IMR-90 (cell line): ENCODE results near the gene TRIM71. TPM values are rescaled to one million over a fixed set of nuclear protein-coding genes. Genes with fewer than 3 reads are reported as not detected.

Experiments used
- ATAC-seq: fragments of 200-7000 bp; cut with Tn5 transposase; 2 replicates; pipeline ENCODE4 v1.9.1; 2020; ENCODE audit warnings: low read depth, mild to moderate bottlenecking, moderate library complexity
- BruUV-seq: library from RNA; stranded (reverse); fragments of 400-500 nt; replicated peaks from 2 replicates; lab custom pipeline; 2021; lab: Mats Ljungman, UMichigan
- CTCF ChIA-PET: fragments of 300-600 bp; formaldehyde crosslinking; extraction: SDS; loops from one replicate; lab custom pipeline; 2021; ENCODE audit warnings: antibody characterized with exemption; lab: Yijun Ruan, JAX
- POLR2A ChIA-PET: fragments of 300-600 bp; sonication (Branson Sonifier 250); formaldehyde crosslinking; loops from one replicate; lab custom pipeline; 2022; ENCODE audit warnings: antibody characterized with exemption; ENCODE audit not compliant: unreplicated experiment; lab: Charles Lee
- DNase-seq: peaks from one replicate; pipeline ENCODE4 v3.0.0; 2013
- H2AFZ ChIP-seq: replicated peaks from 2 replicates; pipeline ENCODE3; 2013; ENCODE audit warnings: low read length, mild to moderate bottlenecking; ENCODE audit not compliant: poor library complexity
- H2AK5ac ChIP-seq: 2 replicates; pipeline ENCODE4 v1.6.1; 2013; ENCODE audit warnings: low read depth, low read length, inconsistent platforms
- H2AK9ac ChIP-seq: replicated peaks from 2 replicates; pipeline ENCODE3; 2013; ENCODE audit warnings: mild to moderate bottlenecking, low read depth, low read length, moderate library complexity; ENCODE audit not compliant: poor library complexity
- H2BK120ac ChIP-seq: 2 replicates; pipeline ENCODE4 v1.6.1; 2013; ENCODE audit warnings: low read depth, low read length, inconsistent platforms
- H2BK15ac ChIP-seq: 3 replicates; pipeline ENCODE4 v1.6.1; 2013; ENCODE audit warnings: low read depth, low read length, inconsistent platforms
- H2BK20ac ChIP-seq: 2 replicates; pipeline ENCODE4 v1.6.1; 2013; ENCODE audit warnings: low read depth, mild to moderate bottlenecking, inconsistent platforms, low read length, moderate library complexity
- H2BK5ac ChIP-seq: 2 replicates; pipeline ENCODE4 v1.6.1; 2013; ENCODE audit warnings: mild to moderate bottlenecking, low read depth, low read length, inconsistent platforms; ENCODE audit not compliant: poor library complexity, severe bottlenecking
- H3K14ac ChIP-seq: replicated peaks from 2 replicates; pipeline ENCODE4 v1.6.1; 2013; ENCODE audit warnings: low read depth, low read length, inconsistent platforms
- H3K18ac ChIP-seq: 2 replicates; pipeline ENCODE4 v1.6.1; 2013; ENCODE audit warnings: low read depth, low read length, control low read depth
- H3K23ac ChIP-seq: 2 replicates; pipeline ENCODE4 v1.6.1; 2013; ENCODE audit warnings: low read depth, low read length, inconsistent platforms
- H3K27ac ChIP-seq: 2 replicates; pipeline ENCODE4 v1.5.1; 2013; ENCODE audit warnings: mild to moderate bottlenecking, control low read depth, low read length; ENCODE audit not compliant: insufficient read depth
- H3K27me3 ChIP-seq: 2 replicates; pipeline ENCODE4 v1.6.1; 2013; ENCODE audit warnings: low read length; ENCODE audit not compliant: control insufficient read depth, insufficient read depth
- H3K36me3 ChIP-seq: 2 replicates; pipeline ENCODE4 v1.6.1; 2013; ENCODE audit warnings: low read length, mixed read lengths; ENCODE audit not compliant: control insufficient read depth, insufficient read depth
- H3K4ac ChIP-seq: 2 replicates; pipeline ENCODE4 v1.6.1; 2013; ENCODE audit warnings: low read depth, low read length, inconsistent platforms
- H3K4me1 ChIP-seq: 2 replicates; pipeline ENCODE4 v1.6.1; 2013; ENCODE audit warnings: low read length, mixed read lengths; ENCODE audit not compliant: control insufficient read depth, insufficient read depth
- H3K4me2 ChIP-seq: 2 replicates; pipeline ENCODE4 v1.6.1; 2013; ENCODE audit warnings: low read depth, mild to moderate bottlenecking, control low read depth, low read length, moderate library complexity
- H3K4me3 ChIP-seq: 2 replicates; pipeline ENCODE4 v1.5.1; 2013; ENCODE audit warnings: low read depth, mild to moderate bottlenecking, control low read depth, low read length, moderate library complexity; ENCODE audit not compliant: insufficient read depth
- H3K56ac ChIP-seq: 2 replicates; pipeline ENCODE4 v1.6.1; 2013; ENCODE audit warnings: low read length, inconsistent platforms; ENCODE audit not compliant: insufficient read depth; ENCODE audit errors: extremely low read depth
- H3K79me1 ChIP-seq, 2 experiments: 2 replicates each; pipeline ENCODE4 v1.6.1; 2013; ENCODE audit warnings: low read length in 2 of 2, inconsistent platforms in 1 of 2, low read depth in 1 of 2
- H3K9ac ChIP-seq: 2 replicates; pipeline ENCODE4 v1.6.1; 2013; ENCODE audit warnings: low read depth, low read length, control low read depth
- H3K9me1 ChIP-seq: 2 replicates; pipeline ENCODE4 v1.6.1; 2013; ENCODE audit warnings: low read length, inconsistent platforms; ENCODE audit not compliant: insufficient read depth
- H3K9me3 ChIP-seq: 2 replicates; pipeline ENCODE4 v1.6.1; 2013; ENCODE audit warnings: low read length; ENCODE audit not compliant: control insufficient read depth, insufficient read depth
- H4K20me1 ChIP-seq: 2 replicates; pipeline ENCODE4 v1.6.1; 2013; ENCODE audit warnings: low read length, inconsistent platforms; ENCODE audit not compliant: insufficient read depth
- H4K5ac ChIP-seq: 2 replicates; pipeline ENCODE4 v1.6.1; 2013; ENCODE audit warnings: mild to moderate bottlenecking, low read depth, low read length, control low read depth
- H4K8ac ChIP-seq, 2 experiments: 2 replicates each; pipeline ENCODE4 v1.6.1; 2013; ENCODE audit warnings: low read depth in 2 of 2, low read length in 2 of 2, control low read depth in 1 of 2, inconsistent platforms in 1 of 2
- H4K91ac ChIP-seq: 2 replicates; pipeline ENCODE4 v1.6.1; 2013; ENCODE audit warnings: low read depth, low read length, inconsistent platforms; ENCODE audit not compliant: insufficient read depth
- BHLHE40 ChIP-seq: fragments of 150-350 bp; IDR thresholded peaks from 2 replicates; pipeline ENCODE4 v1.6.1; 2016; ENCODE audit warnings: mild to moderate bottlenecking, low read depth, low read length
- CEBPB ChIP-seq: IDR thresholded peaks from 2 replicates; pipeline ENCODE4 v1.6.1; 2012; ENCODE audit warnings: low read depth, low read length, improper control_type of control experiment
- CHD1 ChIP-seq: IDR thresholded peaks from 2 replicates; pipeline ENCODE4 v1.6.1; 2012; ENCODE audit warnings: low read depth, low read length, improper control_type of control experiment
- FOS ChIP-seq: fragments of 150-350 bp; IDR thresholded peaks from 2 replicates; pipeline ENCODE4 v1.6.1; 2016; ENCODE audit warnings: low read depth, low read length
- MAFK ChIP-seq: IDR thresholded peaks from 2 replicates; pipeline ENCODE4 v1.6.1; 2012; ENCODE audit warnings: low read depth, low read length, improper control_type of control experiment
- MXI1 ChIP-seq: IDR thresholded peaks from 2 replicates; pipeline ENCODE4 v1.6.1; 2012; ENCODE audit warnings: low read depth, mild to moderate bottlenecking, low read length, moderate library complexity, borderline replicate concordance
- NFE2L2 ChIP-seq: fragments of 150-350 bp; IDR thresholded peaks from 2 replicates; pipeline ENCODE4 v1.6.1; 2016; ENCODE audit warnings: low read depth, mild to moderate bottlenecking, low read length
- POLR2A ChIP-seq: IDR thresholded peaks from 2 replicates; pipeline ENCODE4 v1.6.1; 2012; ENCODE audit warnings: mild to moderate bottlenecking, low read depth, low read length
- RAD21 ChIP-seq: IDR thresholded peaks from 2 replicates; pipeline ENCODE4 v1.6.1; 2012; ENCODE audit warnings: low read length, improper control_type of control experiment
- RCOR1 ChIP-seq: IDR thresholded peaks from 2 replicates; pipeline ENCODE4 v1.6.1; 2012; ENCODE audit warnings: mild to moderate bottlenecking, low read length, improper control_type of control experiment; ENCODE audit not compliant: insufficient replicate concordance
- WGBS, 2 experiments: methylation state at CpG; one replicate each; pipeline versions ENCODE4 v1.1.5 to v1.1.7; 2013; ENCODE audit warnings: missing lambda C conversion rate in 2 of 2; ENCODE audit not compliant: insufficient read length in 1 of 2; ENCODE audit errors: extremely low coverage in 2 of 2; 5-methylcytosine and 5-hydroxymethylcytosine counted together
- dilution Hi-C: fragments of 300-500 bp; cut with HindIII; formaldehyde crosslinking; loops from one replicate; pipeline ENCODE4 v1.14.3; 2018; ENCODE audit warnings: low sequenced_read_pairs; ENCODE audit not compliant: unreplicated experiment
- in situ Hi-C: fragments of 300-500 bp; cut with MboI; formaldehyde crosslinking; loops from 3 replicates; pipeline ENCODE4 v1.14.3; 2019; ENCODE audit warnings: low sequenced_read_pairs, inconsistent platforms, mixed read lengths
- intact Hi-C: fragments of 100-400 bp; cut with micrococcal nuclease; formaldehyde crosslinking; loops from 2 replicates; pipeline ENCODE4 v1.10.0; 2022
- polyA plus RNA-seq, 3 experiments: library from polyadenylated mRNA; depleted of rRNA; stranded (reverse); fragments of >200 nt; gene quantifications; 2 replicates each; pipeline ENCODE4 v1.2.3, GENCODE V29; 2012; ENCODE audit warnings: low replicate concordance in 1 of 3
- total RNA-seq: library from RNA; depleted of rRNA; stranded (reverse); fragments of >200 nt; gene quantifications from 2 replicates; pipeline ENCODE4 v1.2.3, GENCODE V29; 2012
- TF ChIP-seq, protein P1 (sequence below): conservative IDR thresholded peaks from 2 replicates; pipeline ENCODE4 v1.5.1; 2012; ENCODE audit warnings: mild to moderate bottlenecking, low read depth, low read length, improper control_type of control experiment

The TRIM71 gene
- total and polyA plus RNA-seq, 2 of the 4 experiments (the other 2 are of a cell fraction) = not detected

DNA sequence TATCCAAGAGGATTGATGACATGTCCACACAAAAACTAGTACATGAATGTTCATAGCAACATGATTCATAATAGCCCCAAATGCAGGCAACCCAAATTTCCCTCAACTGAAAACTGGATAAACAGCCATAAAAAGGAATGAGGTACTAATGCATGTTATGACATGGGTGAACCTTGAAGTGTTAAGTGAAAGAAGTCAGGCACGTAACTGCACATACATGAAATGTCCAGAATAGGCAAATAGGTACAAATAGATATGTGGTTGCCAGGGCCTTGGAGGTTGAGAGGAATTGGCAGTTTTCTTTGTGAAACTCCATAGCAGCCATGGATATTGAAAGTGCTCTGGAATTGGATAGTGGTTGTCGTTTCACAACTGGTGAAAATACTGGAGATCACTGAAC, 81.5 kb downstream of the TRIM71 start:
- BruUV-seq = no TSS peak
- no peak overlapping the region for H2AK9ac ChIP-seq
- no peak overlapping the region for H2AK5ac ChIP-seq
- ChIA-PET CTCF (no interaction called here), POLR2A (no interaction called here)
- intact Hi-C loops (no loop called here), in situ Hi-C loops (no loop called here), dilution Hi-C loops (no loop called here)
- H3K4ac ChIP-seq = no peak overlapping the region
- no peak overlapping the region for H4K91ac ChIP-seq
- H4K5ac ChIP-seq = no peak overlapping the region
- no peak overlapping the region for H2AFZ ChIP-seq
- no peak overlapping the region for H3K4me2 ChIP-seq
- H2BK5ac ChIP-seq = no peak overlapping the region
- no peak overlapping the region for H3K56ac ChIP-seq
- H3K4me1 ChIP-seq = no peaks in the 10 kb centered on the region
- no peaks in the 10 kb centered on the region for H3K9me3 ChIP-seq
- no peaks in the 10 kb centered on the region for H3K9me1 ChIP-seq
- H3K4me3 ChIP-seq = no peak overlapping the region
- TF ChIP-seq NFE2L2 (no peak), BHLHE40 (no peak), RAD21 (no peak), FOS (no peak), MXI1 (no peak), CHD1 (no peak), MAFK (no peak), RCOR1 (no peak), POLR2A (no peak), CEBPB (no peak)
- TF ChIP-seq, protein P1, sequence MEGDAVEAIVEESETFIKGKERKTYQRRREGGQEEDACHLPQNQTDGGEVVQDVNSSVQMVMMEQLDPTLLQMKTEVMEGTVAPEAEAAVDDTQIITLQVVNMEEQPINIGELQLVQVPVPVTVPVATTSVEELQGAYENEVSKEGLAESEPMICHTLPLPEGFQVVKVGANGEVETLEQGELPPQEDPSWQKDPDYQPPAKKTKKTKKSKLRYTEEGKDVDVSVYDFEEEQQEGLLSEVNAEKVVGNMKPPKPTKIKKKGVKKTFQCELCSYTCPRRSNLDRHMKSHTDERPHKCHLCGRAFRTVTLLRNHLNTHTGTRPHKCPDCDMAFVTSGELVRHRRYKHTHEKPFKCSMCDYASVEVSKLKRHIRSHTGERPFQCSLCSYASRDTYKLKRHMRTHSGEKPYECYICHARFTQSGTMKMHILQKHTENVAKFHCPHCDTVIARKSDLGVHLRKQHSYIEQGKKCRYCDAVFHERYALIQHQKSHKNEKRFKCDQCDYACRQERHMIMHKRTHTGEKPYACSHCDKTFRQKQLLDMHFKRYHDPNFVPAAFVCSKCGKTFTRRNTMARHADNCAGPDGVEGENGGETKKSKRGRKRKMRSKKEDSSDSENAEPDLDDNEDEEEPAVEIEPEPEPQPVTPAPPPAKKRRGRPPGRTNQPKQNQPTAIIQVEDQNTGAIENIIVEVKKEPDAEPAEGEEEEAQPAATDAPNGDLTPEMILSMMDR = no peak
- no peak overlapping the region for H2BK20ac ChIP-seq
- H3K9ac ChIP-seq = no peak overlapping the region
- no peaks in the 10 kb centered on the region for H3K79me1 ChIP-seq
- 43% methylated on average over 1 of the region's 2 CpGs; no CpG with 5 or more reads in 1 of the 2 experiments for WGBS, 2 experiments
- H2BK15ac ChIP-seq = no peak overlapping the region
- no peak overlapping the region for H3K14ac ChIP-seq
- no peak overlapping the region for H2BK120ac ChIP-seq
- peaks cover 23% of the 10 kb centered on the region for H3K27me3 ChIP-seq
- H3K27ac ChIP-seq = no peak overlapping the region
- ATAC-seq (no peak), DNase-seq (no peak)
- H4K20me1 ChIP-seq = no peaks in the 10 kb centered on the region
- no peak overlapping the region for H4K8ac ChIP-seq
- H3K36me3 ChIP-seq = no peaks in the 10 kb centered on the region
- H3K18ac ChIP-seq = no peak overlapping the region
- H3K23ac ChIP-seq = no peak overlapping the region
